B cell (primary cell): ENCODE measurements around the gene FEZF1.

Experiments
- EZH2 ChIP-seq: IDR thresholded peaks from 2 replicates; pipeline ENCODE4 v1.6.1; 2012; ENCODE audit warnings: borderline replicate concordance, low read depth, mild to moderate bottlenecking, moderate library complexity, low read length; ENCODE audit not compliant: insufficient read depth, poor library complexity, severe bottlenecking
- TF ChIP-seq, protein P1 (sequence below): fragments of 200-600 bp; IDR thresholded peaks from one replicate; pipeline ENCODE4 v1.8.0; 2022; ENCODE audit warnings: antibody characterized with exemption, mild to moderate bottlenecking

DNA sequence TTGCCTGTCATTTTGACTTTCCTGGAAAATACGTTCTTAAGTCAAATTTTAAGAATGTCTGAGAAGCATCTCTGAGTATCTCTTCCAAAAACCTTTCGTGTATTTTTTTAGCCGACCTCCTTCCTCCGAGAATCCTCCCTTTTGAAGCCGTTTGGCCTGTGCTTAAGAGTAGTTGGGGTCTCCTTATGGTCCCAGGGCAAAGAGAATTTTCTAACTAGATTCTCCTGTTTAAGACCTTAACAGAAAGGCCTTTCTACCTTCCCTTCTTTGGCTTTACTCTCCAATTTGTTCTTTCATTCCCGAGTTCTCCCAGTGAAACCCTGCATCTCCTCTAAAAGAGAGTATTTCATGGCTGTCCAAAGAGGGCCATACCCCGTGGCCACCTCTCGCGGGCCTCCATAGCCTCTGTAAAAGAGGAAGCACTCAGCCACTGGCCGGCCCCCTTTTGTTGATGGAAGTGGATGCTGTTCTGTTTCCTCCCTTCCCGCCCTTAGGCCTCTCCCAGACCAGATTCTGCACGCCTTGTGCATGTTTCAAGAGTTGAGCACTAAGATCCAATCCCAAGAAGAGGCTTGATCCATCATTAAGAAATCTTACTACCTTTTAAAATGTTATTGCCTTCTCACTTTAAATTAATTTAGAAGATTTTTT lies 6.6 kb upstream of the FEZF1 start:
- TF ChIP-seq, protein P1, sequence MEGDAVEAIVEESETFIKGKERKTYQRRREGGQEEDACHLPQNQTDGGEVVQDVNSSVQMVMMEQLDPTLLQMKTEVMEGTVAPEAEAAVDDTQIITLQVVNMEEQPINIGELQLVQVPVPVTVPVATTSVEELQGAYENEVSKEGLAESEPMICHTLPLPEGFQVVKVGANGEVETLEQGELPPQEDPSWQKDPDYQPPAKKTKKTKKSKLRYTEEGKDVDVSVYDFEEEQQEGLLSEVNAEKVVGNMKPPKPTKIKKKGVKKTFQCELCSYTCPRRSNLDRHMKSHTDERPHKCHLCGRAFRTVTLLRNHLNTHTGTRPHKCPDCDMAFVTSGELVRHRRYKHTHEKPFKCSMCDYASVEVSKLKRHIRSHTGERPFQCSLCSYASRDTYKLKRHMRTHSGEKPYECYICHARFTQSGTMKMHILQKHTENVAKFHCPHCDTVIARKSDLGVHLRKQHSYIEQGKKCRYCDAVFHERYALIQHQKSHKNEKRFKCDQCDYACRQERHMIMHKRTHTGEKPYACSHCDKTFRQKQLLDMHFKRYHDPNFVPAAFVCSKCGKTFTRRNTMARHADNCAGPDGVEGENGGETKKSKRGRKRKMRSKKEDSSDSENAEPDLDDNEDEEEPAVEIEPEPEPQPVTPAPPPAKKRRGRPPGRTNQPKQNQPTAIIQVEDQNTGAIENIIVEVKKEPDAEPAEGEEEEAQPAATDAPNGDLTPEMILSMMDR = no peak
- TF ChIP-seq EZH2 = no peak
